Measurements from ENCODE around the gene PIGT. TPM values are rescaled to one million over a fixed set of nuclear protein-coding genes. Genes with fewer than 3 reads are reported as not detected.

PIGT gene
- total RNA-seq, 1 experiment from 2014 or later: 63.7 TPM

DNA sequence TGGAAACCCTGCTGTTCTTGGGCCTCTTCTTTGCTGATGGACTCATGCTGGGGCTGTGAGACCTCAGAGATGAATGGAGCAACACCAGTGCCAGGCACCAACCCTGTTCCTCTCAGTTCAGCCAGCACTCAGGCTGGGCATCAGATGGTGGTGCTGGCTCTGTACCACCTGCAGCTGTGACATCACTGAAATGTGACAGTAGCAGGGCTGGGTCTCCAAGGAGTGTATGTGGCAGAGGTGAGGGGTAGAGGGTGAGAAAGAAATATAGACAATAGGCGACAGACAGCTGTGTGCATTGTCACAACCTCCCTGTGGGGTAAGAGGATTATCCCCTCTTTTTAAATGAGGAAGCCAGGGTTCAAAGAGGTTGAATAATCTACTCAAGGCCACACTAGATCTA, 37.8 kb upstream of the PIGT start, which contains the start of gene TP53TG5:
Gene TP53TG5 (minus strand): TSS at position 135 of the 400 bp plus-strand sequence. CDS start 89 bp downstream, at position 46.
- TF ChIP-seq RELA (CRISPR knock-in tag; IDR thresholded peaks at IDR 0.05; ENCODE audit: borderline replicate concordance): no peak
- TF ChIP-seq, protein P1, sequence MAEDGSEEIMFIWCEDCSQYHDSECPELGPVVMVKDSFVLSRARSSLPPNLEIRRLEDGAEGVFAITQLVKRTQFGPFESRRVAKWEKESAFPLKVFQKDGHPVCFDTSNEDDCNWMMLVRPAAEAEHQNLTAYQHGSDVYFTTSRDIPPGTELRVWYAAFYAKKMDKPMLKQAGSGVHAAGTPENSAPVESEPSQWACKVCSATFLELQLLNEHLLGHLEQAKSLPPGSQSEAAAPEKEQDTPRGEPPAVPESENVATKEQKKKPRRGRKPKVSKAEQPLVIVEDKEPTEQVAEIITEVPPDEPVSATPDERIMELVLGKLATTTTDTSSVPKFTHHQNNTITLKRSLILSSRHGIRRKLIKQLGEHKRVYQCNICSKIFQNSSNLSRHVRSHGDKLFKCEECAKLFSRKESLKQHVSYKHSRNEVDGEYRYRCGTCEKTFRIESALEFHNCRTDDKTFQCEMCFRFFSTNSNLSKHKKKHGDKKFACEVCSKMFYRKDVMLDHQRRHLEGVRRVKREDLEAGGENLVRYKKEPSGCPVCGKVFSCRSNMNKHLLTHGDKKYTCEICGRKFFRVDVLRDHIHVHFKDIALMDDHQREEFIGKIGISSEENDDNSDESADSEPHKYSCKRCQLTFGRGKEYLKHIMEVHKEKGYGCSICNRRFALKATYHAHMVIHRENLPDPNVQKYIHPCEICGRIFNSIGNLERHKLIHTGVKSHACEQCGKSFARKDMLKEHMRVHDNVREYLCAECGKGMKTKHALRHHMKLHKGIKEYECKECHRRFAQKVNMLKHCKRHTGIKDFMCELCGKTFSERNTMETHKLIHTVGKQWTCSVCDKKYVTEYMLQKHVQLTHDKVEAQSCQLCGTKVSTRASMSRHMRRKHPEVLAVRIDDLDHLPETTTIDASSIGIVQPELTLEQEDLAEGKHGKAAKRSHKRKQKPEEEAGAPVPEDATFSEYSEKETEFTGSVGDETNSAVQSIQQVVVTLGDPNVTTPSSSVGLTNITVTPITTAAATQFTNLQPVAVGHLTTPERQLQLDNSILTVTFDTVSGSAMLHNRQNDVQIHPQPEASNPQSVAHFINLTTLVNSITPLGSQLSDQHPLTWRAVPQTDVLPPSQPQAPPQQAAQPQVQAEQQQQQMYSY (CRISPR knock-in tag; IDR thresholded peaks at IDR 0.05): no peak
- TF ChIP-seq CBFB (CRISPR knock-in tag; IDR thresholded peaks at IDR 0.05; ENCODE audit: low read depth): no peak
- no peak for TF ChIP-seq CREM (CRISPR knock-in tag; IDR thresholded peaks at IDR 0.05)
- no peak for TF ChIP-seq ELF4 (CRISPR knock-in tag; IDR thresholded peaks at IDR 0.05; ENCODE audit: low read depth)
- TF ChIP-seq, protein P2, sequence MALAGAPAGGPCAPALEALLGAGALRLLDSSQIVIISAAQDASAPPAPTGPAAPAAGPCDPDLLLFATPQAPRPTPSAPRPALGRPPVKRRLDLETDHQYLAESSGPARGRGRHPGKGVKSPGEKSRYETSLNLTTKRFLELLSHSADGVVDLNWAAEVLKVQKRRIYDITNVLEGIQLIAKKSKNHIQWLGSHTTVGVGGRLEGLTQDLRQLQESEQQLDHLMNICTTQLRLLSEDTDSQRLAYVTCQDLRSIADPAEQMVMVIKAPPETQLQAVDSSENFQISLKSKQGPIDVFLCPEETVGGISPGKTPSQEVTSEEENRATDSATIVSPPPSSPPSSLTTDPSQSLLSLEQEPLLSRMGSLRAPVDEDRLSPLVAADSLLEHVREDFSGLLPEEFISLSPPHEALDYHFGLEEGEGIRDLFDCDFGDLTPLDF (CRISPR knock-in tag; IDR thresholded peaks at IDR 0.05): no peak
- TF ChIP-seq ZNF396 (CRISPR knock-in tag; IDR thresholded peaks at IDR 0.05; ENCODE audit: borderline replicate concordance): no peak
- no peaks in the 10 kb centered on the region for H3K36me3 Mint-ChIP-seq
- H3K27ac Mint-ChIP-seq: no peak within 1 kb of the TSS
- H3K4me3 Mint-ChIP-seq: no peak within 1 kb of the TSS
- ATAC-seq (no peak), DNase-seq (ENCODE audit: low spot score) (no peak)
- ChIA-PET POLR2A (no interaction called here), CTCF (interaction anchor here (0.9 to 2.8 kb wide), 3 partner anchors 15 to 66 kb away, joined by 3 to 14 read pairs (median 4); no protein-coding TSS in a partner anchor)
- peaks cover 3% of the 10 kb centered on the region; the same call in 1 of the 2 replicates for H3K27me3 Mint-ChIP-seq (ENCODE audit: low read depth)
- H3K9me3 Mint-ChIP-seq: no peaks in the 10 kb centered on the region
- peaks cover 9% of the 10 kb centered on the region; the same call in 1 of the 2 replicates for H3K4me1 Mint-ChIP-seq

DNA sequence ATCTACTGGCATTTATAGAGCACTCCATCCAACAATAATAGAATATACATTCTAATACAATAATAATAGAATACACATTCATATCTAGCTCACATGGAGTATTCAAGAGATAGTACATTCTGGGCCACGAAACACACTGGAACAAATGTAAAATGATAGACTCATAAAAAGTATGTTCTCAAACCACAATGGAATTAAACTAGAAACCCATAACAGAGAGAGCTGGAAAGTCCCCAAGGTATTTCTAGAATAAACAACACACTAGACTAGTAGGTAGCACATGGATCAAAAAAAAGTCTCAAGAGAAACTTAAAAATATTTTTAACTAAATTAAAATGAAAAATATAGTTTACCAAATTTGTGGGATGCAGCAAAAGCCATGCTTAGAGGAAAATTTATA, 28.7 kb upstream of the PIGT start:
- CTCF ChIA-PET: interaction anchor here (1.0 to 3.5 kb wide), 2 partner anchors 14 to 50 kb away, joined by 3 to 14 read pairs; no protein-coding TSS in a partner anchor
- Mint-ChIP-seq H3K27me3 (ENCODE audit: low read depth) (no peaks in the 10 kb centered on the region; the same call in none of the 2 replicates), H3K9me3 (no peaks in the 10 kb centered on the region), H3K4me1 (no peaks in the 10 kb centered on the region), H3K36me3 (no peaks in the 10 kb centered on the region), H3K27ac (no peak overlapping the region), H3K4me3 (no peak overlapping the region)
- POLR2A ChIA-PET: no interaction called here
- no peak for ATAC-seq
- no peak for DNase-seq (ENCODE audit: low spot score)
- no peak for TF ChIP-seq NFYB (CRISPR knock-in tag; conservative IDR thresholded peaks at IDR 0.05; ENCODE audit: low read depth)
- TF ChIP-seq, protein P3, sequence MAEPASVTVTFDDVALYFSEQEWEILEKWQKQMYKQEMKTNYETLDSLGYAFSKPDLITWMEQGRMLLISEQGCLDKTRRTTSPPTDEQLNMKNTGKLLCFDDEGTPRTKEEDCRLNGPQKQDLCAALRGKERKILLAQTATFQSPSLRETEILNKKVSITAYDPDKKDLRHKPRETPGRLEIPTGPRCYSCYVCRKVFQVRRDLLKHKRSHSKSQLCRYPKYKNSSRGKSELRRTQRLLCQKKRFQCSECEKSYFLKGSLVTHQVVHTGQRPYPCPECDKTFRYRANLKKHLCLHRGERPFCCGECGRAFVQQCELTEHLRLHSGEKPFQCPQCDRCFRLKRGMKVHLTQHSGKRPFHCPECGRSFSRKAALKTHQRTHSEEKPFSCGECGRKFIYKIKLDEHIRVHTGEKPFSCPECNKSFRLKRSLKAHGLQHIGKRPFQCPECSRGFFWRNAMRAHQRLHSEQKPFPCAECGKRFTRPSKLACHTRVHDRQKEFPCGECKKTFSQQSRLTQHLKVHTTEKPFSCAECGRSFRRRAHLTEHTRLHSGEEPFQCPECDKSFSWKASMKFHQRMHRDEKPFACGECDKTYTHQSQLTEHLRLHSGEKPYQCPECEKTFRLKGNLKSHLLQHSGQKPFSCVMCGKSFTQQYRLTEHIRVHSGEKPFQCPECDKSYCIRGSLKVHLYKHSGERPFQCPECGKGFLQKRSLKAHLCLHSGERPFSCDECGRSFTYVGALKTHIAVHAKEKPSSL (CRISPR knock-in tag; conservative IDR thresholded peaks at IDR 0.05): no peak
- no peak for TF ChIP-seq NFATC4 (CRISPR knock-in tag; IDR thresholded peaks at IDR 0.05)
- TF ChIP-seq, protein P4, sequence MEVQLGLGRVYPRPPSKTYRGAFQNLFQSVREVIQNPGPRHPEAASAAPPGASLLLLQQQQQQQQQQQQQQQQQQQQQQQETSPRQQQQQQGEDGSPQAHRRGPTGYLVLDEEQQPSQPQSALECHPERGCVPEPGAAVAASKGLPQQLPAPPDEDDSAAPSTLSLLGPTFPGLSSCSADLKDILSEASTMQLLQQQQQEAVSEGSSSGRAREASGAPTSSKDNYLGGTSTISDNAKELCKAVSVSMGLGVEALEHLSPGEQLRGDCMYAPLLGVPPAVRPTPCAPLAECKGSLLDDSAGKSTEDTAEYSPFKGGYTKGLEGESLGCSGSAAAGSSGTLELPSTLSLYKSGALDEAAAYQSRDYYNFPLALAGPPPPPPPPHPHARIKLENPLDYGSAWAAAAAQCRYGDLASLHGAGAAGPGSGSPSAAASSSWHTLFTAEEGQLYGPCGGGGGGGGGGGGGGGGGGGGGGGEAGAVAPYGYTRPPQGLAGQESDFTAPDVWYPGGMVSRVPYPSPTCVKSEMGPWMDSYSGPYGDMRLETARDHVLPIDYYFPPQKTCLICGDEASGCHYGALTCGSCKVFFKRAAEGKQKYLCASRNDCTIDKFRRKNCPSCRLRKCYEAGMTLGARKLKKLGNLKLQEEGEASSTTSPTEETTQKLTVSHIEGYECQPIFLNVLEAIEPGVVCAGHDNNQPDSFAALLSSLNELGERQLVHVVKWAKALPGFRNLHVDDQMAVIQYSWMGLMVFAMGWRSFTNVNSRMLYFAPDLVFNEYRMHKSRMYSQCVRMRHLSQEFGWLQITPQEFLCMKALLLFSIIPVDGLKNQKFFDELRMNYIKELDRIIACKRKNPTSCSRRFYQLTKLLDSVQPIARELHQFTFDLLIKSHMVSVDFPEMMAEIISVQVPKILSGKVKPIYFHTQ (CRISPR knock-in tag; IDR thresholded peaks at IDR 0.05): no peak
- TF ChIP-seq MXD4 (CRISPR knock-in tag; IDR thresholded peaks at IDR 0.05; ENCODE audit: borderline replicate concordance): no peak
- TF ChIP-seq RORB (CRISPR knock-in tag; IDR thresholded peaks at IDR 0.05): no peak
- TF ChIP-seq, protein P5, sequence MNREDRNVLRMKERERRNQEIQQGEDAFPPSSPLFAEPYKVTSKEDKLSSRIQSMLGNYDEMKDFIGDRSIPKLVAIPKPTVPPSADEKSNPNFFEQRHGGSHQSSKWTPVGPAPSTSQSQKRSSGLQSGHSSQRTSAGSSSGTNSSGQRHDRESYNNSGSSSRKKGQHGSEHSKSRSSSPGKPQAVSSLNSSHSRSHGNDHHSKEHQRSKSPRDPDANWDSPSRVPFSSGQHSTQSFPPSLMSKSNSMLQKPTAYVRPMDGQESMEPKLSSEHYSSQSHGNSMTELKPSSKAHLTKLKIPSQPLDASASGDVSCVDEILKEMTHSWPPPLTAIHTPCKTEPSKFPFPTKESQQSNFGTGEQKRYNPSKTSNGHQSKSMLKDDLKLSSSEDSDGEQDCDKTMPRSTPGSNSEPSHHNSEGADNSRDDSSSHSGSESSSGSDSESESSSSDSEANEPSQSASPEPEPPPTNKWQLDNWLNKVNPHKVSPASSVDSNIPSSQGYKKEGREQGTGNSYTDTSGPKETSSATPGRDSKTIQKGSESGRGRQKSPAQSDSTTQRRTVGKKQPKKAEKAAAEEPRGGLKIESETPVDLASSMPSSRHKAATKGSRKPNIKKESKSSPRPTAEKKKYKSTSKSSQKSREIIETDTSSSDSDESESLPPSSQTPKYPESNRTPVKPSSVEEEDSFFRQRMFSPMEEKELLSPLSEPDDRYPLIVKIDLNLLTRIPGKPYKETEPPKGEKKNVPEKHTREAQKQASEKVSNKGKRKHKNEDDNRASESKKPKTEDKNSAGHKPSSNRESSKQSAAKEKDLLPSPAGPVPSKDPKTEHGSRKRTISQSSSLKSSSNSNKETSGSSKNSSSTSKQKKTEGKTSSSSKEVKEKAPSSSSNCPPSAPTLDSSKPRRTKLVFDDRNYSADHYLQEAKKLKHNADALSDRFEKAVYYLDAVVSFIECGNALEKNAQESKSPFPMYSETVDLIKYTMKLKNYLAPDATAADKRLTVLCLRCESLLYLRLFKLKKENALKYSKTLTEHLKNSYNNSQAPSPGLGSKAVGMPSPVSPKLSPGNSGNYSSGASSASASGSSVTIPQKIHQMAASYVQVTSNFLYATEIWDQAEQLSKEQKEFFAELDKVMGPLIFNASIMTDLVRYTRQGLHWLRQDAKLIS (CRISPR knock-in tag; IDR thresholded peaks at IDR 0.05; ENCODE audit: borderline replicate concordance): no peak
- TF ChIP-seq SOX15 (CRISPR knock-in tag; IDR thresholded peaks at IDR 0.05): no peak
- no peak for TF ChIP-seq TP53 (CRISPR knock-in tag; IDR thresholded peaks at IDR 0.05)
- TF ChIP-seq, protein P6, sequence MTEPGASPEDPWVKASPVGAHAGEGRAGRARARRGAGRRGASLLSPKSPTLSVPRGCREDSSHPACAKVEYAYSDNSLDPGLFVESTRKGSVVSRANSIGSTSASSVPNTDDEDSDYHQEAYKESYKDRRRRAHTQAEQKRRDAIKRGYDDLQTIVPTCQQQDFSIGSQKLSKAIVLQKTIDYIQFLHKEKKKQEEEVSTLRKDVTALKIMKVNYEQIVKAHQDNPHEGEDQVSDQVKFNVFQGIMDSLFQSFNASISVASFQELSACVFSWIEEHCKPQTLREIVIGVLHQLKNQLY (CRISPR knock-in tag; IDR thresholded peaks at IDR 0.05): no peak
- TF ChIP-seq, protein P7, sequence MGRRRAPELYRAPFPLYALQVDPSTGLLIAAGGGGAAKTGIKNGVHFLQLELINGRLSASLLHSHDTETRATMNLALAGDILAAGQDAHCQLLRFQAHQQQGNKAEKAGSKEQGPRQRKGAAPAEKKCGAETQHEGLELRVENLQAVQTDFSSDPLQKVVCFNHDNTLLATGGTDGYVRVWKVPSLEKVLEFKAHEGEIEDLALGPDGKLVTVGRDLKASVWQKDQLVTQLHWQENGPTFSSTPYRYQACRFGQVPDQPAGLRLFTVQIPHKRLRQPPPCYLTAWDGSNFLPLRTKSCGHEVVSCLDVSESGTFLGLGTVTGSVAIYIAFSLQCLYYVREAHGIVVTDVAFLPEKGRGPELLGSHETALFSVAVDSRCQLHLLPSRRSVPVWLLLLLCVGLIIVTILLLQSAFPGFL (CRISPR knock-in tag; IDR thresholded peaks at IDR 0.05; ENCODE audit: borderline replicate concordance): no peak
